Effector memory CD4-positive, alpha-beta T cell (primary cell): Measurements from ENCODE around the gene CDYL.
"Not testable (repeated sequence)": the region's sequence is repeated elsewhere in the genome, so short reads cannot be mapped to it uniquely, and the experiment has no call there.

Experiments used
- DNase-seq, 3 donors: peaks; one replicate each; pipeline ENCODE4 v3.0.0-alpha.2; 2020
- H3K27ac ChIP-seq: 2 replicates; pipeline ENCODE4 v1.7.0; 2013; ENCODE audit warnings: mild to moderate bottlenecking, low read length, moderate library complexity; ENCODE audit not compliant: insufficient read depth, poor library complexity, severe bottlenecking
- H3K27me3 ChIP-seq: replicated peaks from 2 replicates; pipeline ENCODE4 v1.7.0; 2013; ENCODE audit warnings: mild to moderate bottlenecking, low read length; ENCODE audit not compliant: insufficient read depth, control insufficient read depth, poor library complexity, severe bottlenecking
- H3K36me3 ChIP-seq: 2 replicates; pipeline ENCODE4 v1.7.0; 2013; ENCODE audit warnings: mild to moderate bottlenecking, low read length, moderate library complexity; ENCODE audit not compliant: control insufficient read depth, insufficient read depth
- H3K4me1 ChIP-seq: 2 replicates; pipeline ENCODE4 v1.7.0; 2013; ENCODE audit warnings: low read length, mild to moderate bottlenecking; ENCODE audit not compliant: control insufficient read depth, insufficient read depth, poor library complexity, severe bottlenecking
- H3K4me3 ChIP-seq: 2 replicates; pipeline ENCODE4 v1.7.0; 2013; ENCODE audit warnings: low read length, low read depth, mild to moderate bottlenecking; ENCODE audit not compliant: insufficient read depth, poor library complexity, severe bottlenecking
- H3K9me3 ChIP-seq: 2 replicates; pipeline ENCODE4 v1.7.0; 2013; ENCODE audit warnings: mild to moderate bottlenecking, low read length, moderate library complexity; ENCODE audit not compliant: control insufficient read depth

Gene CDYL

GRCh38 chr6:4822476-4822875 lies 46.3 kb downstream of the CDYL start:
- DNase-seq, result no peak
- Histone ChIP-seq H3K4me3 (no peak overlapping the region), H3K27ac (no peak overlapping the region), H3K27me3 (no peaks in the 10 kb centered on the region), H3K4me1 (no peaks in the 10 kb centered on the region), H3K9me3 (peaks cover 5% of the 10 kb centered on the region), H3K36me3 (no peaks in the 10 kb centered on the region)

GRCh38 chr6:4828187-4828698 lies 52.0 kb downstream of the CDYL start:
- DNase-seq, result no peak
- Histone ChIP-seq H3K4me3 (no peak overlapping the region), H3K4me1 (no peaks in the 10 kb centered on the region), H3K27ac (no peak overlapping the region), H3K27me3 (no peaks in the 10 kb centered on the region), H3K36me3 (no peaks in the 10 kb centered on the region), H3K9me3 (peaks cover 21% of the 10 kb centered on the region)

GRCh38 chr6:4829089-4829488 lies 52.9 kb downstream of the CDYL start:
- H3K27me3 ChIP-seq, result no peaks in the 10 kb centered on the region
- no peak for DNase-seq
- H3K36me3 ChIP-seq, result no peaks in the 10 kb centered on the region
- H3K27ac ChIP-seq, result no peak overlapping the region
- H3K4me1 ChIP-seq, result no peaks in the 10 kb centered on the region
- H3K9me3 ChIP-seq, result peaks cover 21% of the 10 kb centered on the region
- H3K4me3 ChIP-seq, result no peak overlapping the region

GRCh38 chr6:4835540-4835939 lies 59.3 kb downstream of the CDYL start:
- not testable (repeated sequence) for H3K9me3 ChIP-seq, H3K36me3 ChIP-seq, H3K27ac ChIP-seq, H3K4me3 ChIP-seq, H3K27me3 ChIP-seq, H3K4me1 ChIP-seq, DNase-seq

- H3K4me1 ChIP-seq, result no peaks in the 10 kb centered on the region
- peaks cover 3% of the 10 kb centered on the region for H3K9me3 ChIP-seq
- H3K36me3 ChIP-seq, result no peaks in the 10 kb centered on the region
- no peak for DNase-seq
- no peaks in the 10 kb centered on the region for H3K27me3 ChIP-seq
- H3K27ac ChIP-seq, result no peak overlapping the region
- H3K4me3 ChIP-seq, result no peak overlapping the region
Observed at GRCh38 chr6:4840169-4840568, 64.0 kb downstream of the CDYL start.

- no peaks in the 10 kb centered on the region for H3K4me1 ChIP-seq
- H3K27ac ChIP-seq, result no peak overlapping the region
- no peaks in the 10 kb centered on the region for H3K27me3 ChIP-seq
- H3K36me3 ChIP-seq, result no peaks in the 10 kb centered on the region
- no peak for DNase-seq
- no peak overlapping the region for H3K4me3 ChIP-seq
- no peaks in the 10 kb centered on the region for H3K9me3 ChIP-seq
Observed at GRCh38 chr6:4844108-4844507, 67.9 kb downstream of the CDYL start.

- Histone ChIP-seq H3K36me3 (no peaks in the 10 kb centered on the region), H3K4me1 (no peaks in the 10 kb centered on the region), H3K27ac (no peak overlapping the region), H3K27me3 (no peaks in the 10 kb centered on the region), H3K9me3 (no peaks in the 10 kb centered on the region), H3K4me3 (no peak overlapping the region)
- no peak for DNase-seq
Observed at GRCh38 chr6:4846387-4846786, 70.2 kb downstream of the CDYL start.

- H3K27ac ChIP-seq, result no peak overlapping the region
- no peak overlapping the region for H3K4me3 ChIP-seq
- H3K4me1 ChIP-seq, result no peaks in the 10 kb centered on the region
- no peak for DNase-seq
- H3K27me3 ChIP-seq, result no peaks in the 10 kb centered on the region
- H3K9me3 ChIP-seq, result no peaks in the 10 kb centered on the region
- no peaks in the 10 kb centered on the region for H3K36me3 ChIP-seq
Observed at GRCh38 chr6:4848382-4849068, 72.3 kb downstream of the CDYL start.

GRCh38 chr6:4849226-4850022 lies 73.2 kb downstream of the CDYL start:
- H3K36me3 ChIP-seq, result no peaks in the 10 kb centered on the region
- no peak for DNase-seq
- H3K27ac ChIP-seq, result no peak overlapping the region
- H3K9me3 ChIP-seq, result no peaks in the 10 kb centered on the region
- H3K4me1 ChIP-seq, result no peaks in the 10 kb centered on the region
- no peak overlapping the region for H3K4me3 ChIP-seq
- H3K27me3 ChIP-seq, result no peaks in the 10 kb centered on the region

- no peak overlapping the region for H3K27ac ChIP-seq
- no peak for DNase-seq
- no peaks in the 10 kb centered on the region for H3K4me1 ChIP-seq
- H3K36me3 ChIP-seq, result no peaks in the 10 kb centered on the region
- H3K4me3 ChIP-seq, result no peak overlapping the region
- H3K27me3 ChIP-seq, result no peaks in the 10 kb centered on the region
- H3K9me3 ChIP-seq, result no peaks in the 10 kb centered on the region
Observed at GRCh38 chr6:4851035-4851434, 74.8 kb downstream of the CDYL start.
